ENCODE data around the gene HHIPL1.
A peak's percentile ranks its signal among the peaks of the same experiment; 100 is the strongest.

The HHIPL1 gene

DNA sequence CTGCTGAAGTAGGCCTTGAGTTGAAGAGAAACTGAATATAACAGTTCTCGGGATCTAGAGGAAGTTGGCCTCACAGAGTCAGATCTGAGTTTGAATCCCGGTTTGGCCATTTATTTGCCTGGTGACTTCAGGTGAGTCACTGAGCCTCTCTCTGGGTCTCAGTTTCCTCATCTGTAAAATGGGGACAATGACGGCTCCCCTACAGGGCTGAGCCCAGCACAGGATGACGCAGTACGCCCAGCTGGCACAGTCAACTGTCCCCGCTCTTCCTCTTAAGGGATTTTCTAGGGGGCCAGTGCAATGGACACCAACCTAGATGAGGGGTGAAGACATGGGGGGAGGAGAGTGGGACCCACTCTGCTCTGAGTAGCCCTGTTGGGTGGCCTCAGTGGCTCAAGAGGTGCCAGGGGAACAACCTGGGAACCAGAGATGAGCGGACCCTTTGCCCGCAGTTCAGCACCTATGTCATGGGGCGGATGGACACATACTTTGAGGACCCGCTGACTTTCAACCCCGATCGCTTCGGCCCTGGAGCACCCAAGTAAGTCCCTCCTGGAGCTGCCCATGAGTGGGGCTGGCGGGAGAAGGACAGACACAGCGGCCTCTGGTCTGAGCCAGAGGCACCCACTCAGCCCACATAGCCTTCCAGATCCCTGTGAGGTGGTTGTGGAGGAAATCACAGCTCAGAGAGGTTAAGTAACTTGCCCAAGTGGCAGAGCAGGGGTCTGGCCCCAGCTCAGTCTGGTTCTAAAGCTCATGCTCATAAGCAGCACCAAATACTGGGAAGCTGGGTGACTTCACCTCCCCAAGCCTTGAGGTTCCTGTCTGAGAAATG lies 80.2 kb downstream of the HHIPL1 start:
- Histone ChIP-seq H3K27me3 (peaks cover 2% of the 10 kb centered on the region; the same call in 1 of the 2 replicates), H3K9me3 (no peaks in the 10 kb centered on the region), H3K4me1 (peaks cover 12% of the 10 kb centered on the region), H3K27ac (no peak overlapping the region), H3K4me3 (no peak overlapping the region), H3K9ac (no peak overlapping the region), H3K4me2 (no peak overlapping the region), H4K20me1 (no peaks in the 10 kb centered on the region), H3K36me3 (no peaks in the 10 kb centered on the region)
- TF ChIP-seq Cebpa-rat (IDR thresholded peaks at IDR 0.05), result no peak

DNA sequence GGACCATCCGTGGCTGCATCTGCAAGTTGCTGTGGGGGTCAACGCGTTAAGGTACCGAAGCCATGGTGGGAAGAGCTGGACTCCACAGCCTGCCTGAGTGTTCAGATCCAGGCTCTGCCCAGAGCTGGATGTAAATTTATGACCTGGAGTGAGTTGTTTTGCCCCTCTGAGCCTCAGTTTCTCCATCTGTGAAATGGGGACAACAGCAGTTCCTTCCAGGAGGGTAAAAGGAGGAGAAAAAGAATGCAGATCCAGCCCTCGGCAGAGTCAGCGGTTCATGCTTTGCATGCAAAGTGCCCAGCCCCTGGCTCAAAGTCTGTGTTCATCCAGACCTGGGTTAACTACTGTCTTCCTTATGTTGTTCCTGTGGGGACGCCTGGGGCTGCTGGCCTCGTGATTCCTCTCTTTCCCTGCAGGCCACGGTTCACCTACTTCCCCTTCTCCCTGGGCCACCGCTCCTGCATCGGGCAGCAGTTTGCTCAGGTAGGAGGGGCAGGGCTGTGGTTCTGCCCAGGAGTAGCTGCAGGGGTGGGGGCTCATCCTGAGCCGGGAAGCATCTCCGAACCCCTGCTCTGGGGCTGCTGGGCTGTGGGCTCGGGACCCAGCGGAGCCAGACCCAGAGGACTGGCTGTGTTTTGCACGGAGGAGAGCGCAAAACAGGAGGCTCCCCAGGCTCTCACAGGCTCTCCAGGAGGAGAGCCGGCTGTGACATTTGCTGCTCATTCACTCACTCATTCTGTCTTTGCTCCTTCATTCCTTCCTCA lies 81.0 kb downstream of the HHIPL1 start:
- Histone ChIP-seq H3K9ac (no peak overlapping the region), H3K4me1 (peaks cover 17% of the 10 kb centered on the region), H3K27ac (no peak overlapping the region), H3K27me3 (peaks cover 10% of the 10 kb centered on the region; the same call in 1 of the 2 replicates), H3K36me3 (no peaks in the 10 kb centered on the region), H3K4me2 (no peak overlapping the region; the same call in 1 of the 2 replicates), H3K4me3 (no peak overlapping the region), H3K9me3 (no peaks in the 10 kb centered on the region), H4K20me1 (no peaks in the 10 kb centered on the region)
- TF ChIP-seq Cebpa-rat (IDR thresholded peaks at IDR 0.05), result no peak

GRCh38 chr14:99726538-99727095 lies 81.7 kb downstream of the HHIPL1 start:
- H3K9ac ChIP-seq, result no peak overlapping the region
- H3K4me3 ChIP-seq, result no peak overlapping the region
- no peak overlapping the region for H3K27ac ChIP-seq
- peaks cover 17% of the 10 kb centered on the region for H3K4me1 ChIP-seq
- no peak overlapping the region for H3K4me2 ChIP-seq
- no peaks in the 10 kb centered on the region for H4K20me1 ChIP-seq
- H3K9me3 ChIP-seq, result no peaks in the 10 kb centered on the region
- TF ChIP-seq Cebpa-rat (IDR thresholded peaks at IDR 0.05), result no peak
- no peaks in the 10 kb centered on the region for H3K36me3 ChIP-seq
- peaks cover 11% of the 10 kb centered on the region; the same call in 1 of the 2 replicates for H3K27me3 ChIP-seq

DNA sequence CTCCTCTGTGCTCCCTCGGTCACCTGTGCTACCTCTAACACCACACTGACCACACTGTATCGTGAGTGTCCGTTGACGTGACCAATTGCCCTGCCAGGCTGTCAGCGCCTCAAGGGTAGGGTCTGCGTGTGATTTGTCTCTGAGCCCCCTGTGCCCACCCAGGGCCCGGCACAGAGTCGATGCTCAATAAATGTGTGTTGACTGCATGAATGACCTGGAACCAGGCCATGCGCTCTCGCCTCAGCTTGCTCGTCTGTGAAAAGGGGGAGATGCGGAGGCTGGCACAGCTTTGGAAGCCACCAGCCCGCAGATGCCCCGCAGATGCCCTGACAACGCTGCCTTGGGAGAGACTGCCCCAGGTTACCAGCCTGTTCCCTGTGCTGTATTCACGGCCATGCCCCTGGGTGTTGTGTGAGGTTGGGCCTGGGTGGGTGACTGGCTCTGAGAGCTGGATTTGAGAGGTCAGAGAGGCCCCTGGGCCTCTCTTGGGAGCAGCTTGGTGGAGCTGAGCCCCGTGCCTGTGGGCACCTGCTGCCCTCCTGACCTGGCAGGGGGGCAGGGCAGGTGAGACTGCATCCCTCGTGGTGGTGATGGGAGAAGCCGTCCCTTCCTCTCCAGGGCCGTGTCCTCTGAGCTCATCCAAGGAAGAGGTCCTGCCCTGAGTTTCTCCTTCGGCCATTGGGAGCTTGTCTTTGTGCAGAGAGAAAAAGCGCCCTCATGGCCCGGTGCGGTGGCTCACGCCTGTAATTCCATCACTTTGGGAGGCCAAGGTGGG lies 82.4 kb downstream of the HHIPL1 start:
- Histone ChIP-seq H3K36me3 (no peaks in the 10 kb centered on the region), H3K27me3 (peaks cover 11% of the 10 kb centered on the region; the same call in 1 of the 2 replicates), H3K4me1 (peaks cover 17% of the 10 kb centered on the region), H3K9me3 (no peaks in the 10 kb centered on the region), H3K27ac (no peak overlapping the region), H3K4me3 (no peak overlapping the region), H3K4me2 (no peak overlapping the region), H4K20me1 (no peaks in the 10 kb centered on the region), H3K9ac (no peak overlapping the region)
- TF ChIP-seq Cebpa-rat (IDR thresholded peaks at IDR 0.05), result no peak

DNA sequence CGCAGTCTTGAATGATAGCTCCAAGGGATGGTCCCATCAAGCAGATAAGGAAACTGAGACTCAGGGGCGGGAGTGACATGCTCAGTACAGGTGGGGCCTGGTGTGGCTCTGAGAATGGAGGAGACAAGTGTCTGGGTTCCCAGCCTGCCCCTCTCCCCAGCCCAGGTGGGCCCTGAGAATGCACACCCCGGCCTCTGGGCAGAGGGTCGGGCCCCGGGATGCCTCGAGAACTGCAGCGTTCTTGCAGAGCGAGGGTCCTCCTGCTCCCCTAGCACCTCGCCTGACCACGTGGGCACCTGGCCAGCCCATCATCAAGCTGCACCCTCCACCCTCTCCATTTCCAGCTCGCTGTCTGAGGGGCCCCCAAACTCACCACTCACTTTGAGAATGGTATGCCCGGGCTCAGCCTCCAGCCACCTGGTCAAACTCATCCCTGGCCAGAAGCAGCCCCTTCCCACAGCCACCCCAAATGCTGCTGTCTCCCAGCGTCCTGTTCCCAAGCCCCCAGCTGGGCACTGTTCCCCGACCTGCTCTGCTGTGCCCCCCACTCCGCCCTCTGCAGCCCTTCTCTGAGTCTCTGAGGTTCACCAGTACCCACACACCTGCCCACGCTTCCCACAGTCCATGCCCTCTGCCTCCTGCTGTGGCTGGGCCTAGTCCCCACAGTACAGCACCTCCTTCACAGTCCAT lies 83.4 kb downstream of the HHIPL1 start:
- Histone ChIP-seq H3K4me1 (peaks cover 26% of the 10 kb centered on the region), H3K4me3 (no peak overlapping the region), H3K36me3 (no peaks in the 10 kb centered on the region), H3K27me3 (peaks cover 11% of the 10 kb centered on the region; the same call in 1 of the 2 replicates), H4K20me1 (no peaks in the 10 kb centered on the region), H3K9ac (no peak overlapping the region), H3K27ac (no peak overlapping the region), H3K4me2 (no peak overlapping the region), H3K9me3 (no peaks in the 10 kb centered on the region)
- no peak for TF ChIP-seq Cebpa-rat (IDR thresholded peaks at IDR 0.05)

DNA sequence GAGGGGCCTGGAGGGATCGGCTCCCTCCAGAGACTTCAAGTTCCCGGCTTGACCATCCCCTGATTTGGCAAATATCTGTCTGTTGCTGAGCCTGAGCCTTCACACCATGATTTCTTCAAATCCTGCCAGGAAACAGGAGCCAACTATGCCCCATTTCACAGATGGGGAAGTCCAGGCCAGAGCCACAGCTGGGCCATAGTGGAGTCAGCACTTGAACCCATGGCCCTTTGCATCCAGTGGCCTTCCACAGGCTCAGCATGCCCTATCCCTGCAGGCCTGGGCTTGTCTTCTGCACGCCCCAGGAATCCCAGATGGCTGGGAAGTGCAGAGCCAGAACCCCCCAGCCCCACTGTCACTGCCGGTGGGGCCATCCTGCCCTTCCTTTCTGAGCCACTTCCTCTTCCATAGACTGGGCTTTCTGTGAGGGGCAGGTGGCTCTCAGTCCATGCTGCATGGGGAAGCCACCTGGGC lies 84.1 kb downstream of the HHIPL1 start:
- Histone ChIP-seq H3K4me2 (peak overlapping the region; percentile 16; the same call in 1 of the 2 replicates), H3K4me1 (peaks cover 32% of the 10 kb centered on the region), H3K27ac (no peak overlapping the region), H4K20me1 (no peaks in the 10 kb centered on the region), H3K9ac (no peak overlapping the region), H3K27me3 (peaks cover 11% of the 10 kb centered on the region; the same call in 1 of the 2 replicates), H3K9me3 (no peaks in the 10 kb centered on the region), H3K4me3 (no peak overlapping the region), H3K36me3 (no peaks in the 10 kb centered on the region)
- TF ChIP-seq Cebpa-rat (IDR thresholded peaks at IDR 0.05), result no peak
